IMR-90 (cell line): ENCODE data around the gene VWA8. TPM values are rescaled to one million over a fixed set of nuclear protein-coding genes. Genes with fewer than 3 reads are reported as not detected.

ENCODE experiments used
- ATAC-seq: fragments of 200-7000 bp; cut with Tn5 transposase; 2 replicates; pipeline ENCODE4 v1.9.1; 2020; ENCODE audit warnings: low read depth, mild to moderate bottlenecking, moderate library complexity
- BruUV-seq: library from RNA; stranded (reverse); fragments of 400-500 nt; replicated peaks from 2 replicates; lab custom pipeline; 2021; lab: Mats Ljungman, UMichigan
- CTCF ChIA-PET: fragments of 300-600 bp; formaldehyde crosslinking; extraction: SDS; loops from one replicate; lab custom pipeline; 2021; ENCODE audit warnings: antibody characterized with exemption; lab: Yijun Ruan, JAX
- POLR2A ChIA-PET: fragments of 300-600 bp; sonication (Branson Sonifier 250); formaldehyde crosslinking; loops from one replicate; lab custom pipeline; 2022; ENCODE audit warnings: antibody characterized with exemption; ENCODE audit not compliant: unreplicated experiment; lab: Charles Lee
- DNase-seq: peaks from one replicate; pipeline ENCODE4 v3.0.0; 2013
- H2AFZ ChIP-seq: replicated peaks from 2 replicates; pipeline ENCODE3; 2013; ENCODE audit warnings: low read length, mild to moderate bottlenecking; ENCODE audit not compliant: poor library complexity
- H2AK5ac ChIP-seq: 2 replicates; pipeline ENCODE4 v1.6.1; 2013; ENCODE audit warnings: low read depth, low read length, inconsistent platforms
- H2AK9ac ChIP-seq: replicated peaks from 2 replicates; pipeline ENCODE3; 2013; ENCODE audit warnings: mild to moderate bottlenecking, low read depth, low read length, moderate library complexity; ENCODE audit not compliant: poor library complexity
- H2BK120ac ChIP-seq: 2 replicates; pipeline ENCODE4 v1.6.1; 2013; ENCODE audit warnings: low read depth, low read length, inconsistent platforms
- H2BK15ac ChIP-seq: 3 replicates; pipeline ENCODE4 v1.6.1; 2013; ENCODE audit warnings: low read depth, low read length, inconsistent platforms
- H2BK20ac ChIP-seq: 2 replicates; pipeline ENCODE4 v1.6.1; 2013; ENCODE audit warnings: low read depth, mild to moderate bottlenecking, inconsistent platforms, low read length, moderate library complexity
- H2BK5ac ChIP-seq: 2 replicates; pipeline ENCODE4 v1.6.1; 2013; ENCODE audit warnings: mild to moderate bottlenecking, low read depth, low read length, inconsistent platforms; ENCODE audit not compliant: poor library complexity, severe bottlenecking
- H3K14ac ChIP-seq: replicated peaks from 2 replicates; pipeline ENCODE4 v1.6.1; 2013; ENCODE audit warnings: low read depth, low read length, inconsistent platforms
- H3K18ac ChIP-seq: 2 replicates; pipeline ENCODE4 v1.6.1; 2013; ENCODE audit warnings: low read depth, low read length, control low read depth
- H3K23ac ChIP-seq: 2 replicates; pipeline ENCODE4 v1.6.1; 2013; ENCODE audit warnings: low read depth, low read length, inconsistent platforms
- H3K27ac ChIP-seq: 2 replicates; pipeline ENCODE4 v1.5.1; 2013; ENCODE audit warnings: mild to moderate bottlenecking, control low read depth, low read length; ENCODE audit not compliant: insufficient read depth
- H3K27me3 ChIP-seq: 2 replicates; pipeline ENCODE4 v1.6.1; 2013; ENCODE audit warnings: low read length; ENCODE audit not compliant: control insufficient read depth, insufficient read depth
- H3K36me3 ChIP-seq: 2 replicates; pipeline ENCODE4 v1.6.1; 2013; ENCODE audit warnings: low read length, mixed read lengths; ENCODE audit not compliant: control insufficient read depth, insufficient read depth
- H3K4ac ChIP-seq: 2 replicates; pipeline ENCODE4 v1.6.1; 2013; ENCODE audit warnings: low read depth, low read length, inconsistent platforms
- H3K4me1 ChIP-seq: 2 replicates; pipeline ENCODE4 v1.6.1; 2013; ENCODE audit warnings: low read length, mixed read lengths; ENCODE audit not compliant: control insufficient read depth, insufficient read depth
- H3K4me2 ChIP-seq: 2 replicates; pipeline ENCODE4 v1.6.1; 2013; ENCODE audit warnings: low read depth, mild to moderate bottlenecking, control low read depth, low read length, moderate library complexity
- H3K4me3 ChIP-seq: 2 replicates; pipeline ENCODE4 v1.5.1; 2013; ENCODE audit warnings: low read depth, mild to moderate bottlenecking, control low read depth, low read length, moderate library complexity; ENCODE audit not compliant: insufficient read depth
- H3K56ac ChIP-seq: 2 replicates; pipeline ENCODE4 v1.6.1; 2013; ENCODE audit warnings: low read length, inconsistent platforms; ENCODE audit not compliant: insufficient read depth; ENCODE audit errors: extremely low read depth
- H3K79me1 ChIP-seq, 2 experiments: 2 replicates each; pipeline ENCODE4 v1.6.1; 2013; ENCODE audit warnings: low read length in 2 of 2, inconsistent platforms in 1 of 2, low read depth in 1 of 2
- H3K9ac ChIP-seq: 2 replicates; pipeline ENCODE4 v1.6.1; 2013; ENCODE audit warnings: low read depth, low read length, control low read depth
- H3K9me1 ChIP-seq: 2 replicates; pipeline ENCODE4 v1.6.1; 2013; ENCODE audit warnings: low read length, inconsistent platforms; ENCODE audit not compliant: insufficient read depth
- H3K9me3 ChIP-seq: 2 replicates; pipeline ENCODE4 v1.6.1; 2013; ENCODE audit warnings: low read length; ENCODE audit not compliant: control insufficient read depth, insufficient read depth
- H4K20me1 ChIP-seq: 2 replicates; pipeline ENCODE4 v1.6.1; 2013; ENCODE audit warnings: low read length, inconsistent platforms; ENCODE audit not compliant: insufficient read depth
- H4K5ac ChIP-seq: 2 replicates; pipeline ENCODE4 v1.6.1; 2013; ENCODE audit warnings: mild to moderate bottlenecking, low read depth, low read length, control low read depth
- H4K8ac ChIP-seq, 2 experiments: 2 replicates each; pipeline ENCODE4 v1.6.1; 2013; ENCODE audit warnings: low read depth in 2 of 2, low read length in 2 of 2, control low read depth in 1 of 2, inconsistent platforms in 1 of 2
- H4K91ac ChIP-seq: 2 replicates; pipeline ENCODE4 v1.6.1; 2013; ENCODE audit warnings: low read depth, low read length, inconsistent platforms; ENCODE audit not compliant: insufficient read depth
- CEBPB ChIP-seq: IDR thresholded peaks from 2 replicates; pipeline ENCODE4 v1.6.1; 2012; ENCODE audit warnings: low read depth, low read length, improper control_type of control experiment
- MAFK ChIP-seq: IDR thresholded peaks from 2 replicates; pipeline ENCODE4 v1.6.1; 2012; ENCODE audit warnings: low read depth, low read length, improper control_type of control experiment
- MXI1 ChIP-seq: IDR thresholded peaks from 2 replicates; pipeline ENCODE4 v1.6.1; 2012; ENCODE audit warnings: low read depth, mild to moderate bottlenecking, low read length, moderate library complexity, borderline replicate concordance
- NFE2L2 ChIP-seq: fragments of 150-350 bp; IDR thresholded peaks from 2 replicates; pipeline ENCODE4 v1.6.1; 2016; ENCODE audit warnings: low read depth, mild to moderate bottlenecking, low read length
- POLR2A ChIP-seq: IDR thresholded peaks from 2 replicates; pipeline ENCODE4 v1.6.1; 2012; ENCODE audit warnings: mild to moderate bottlenecking, low read depth, low read length
- RAD21 ChIP-seq: IDR thresholded peaks from 2 replicates; pipeline ENCODE4 v1.6.1; 2012; ENCODE audit warnings: low read length, improper control_type of control experiment
- RCOR1 ChIP-seq: IDR thresholded peaks from 2 replicates; pipeline ENCODE4 v1.6.1; 2012; ENCODE audit warnings: mild to moderate bottlenecking, low read length, improper control_type of control experiment; ENCODE audit not compliant: insufficient replicate concordance
- RFX5 ChIP-seq: IDR thresholded peaks from 2 replicates; pipeline ENCODE4 v1.8.0; 2012; ENCODE audit warnings: low read depth, mild to moderate bottlenecking, low read length, moderate library complexity
- WGBS, 2 experiments: methylation state at CpG; one replicate each; pipeline versions ENCODE4 v1.1.5 to v1.1.7; 2013; ENCODE audit warnings: missing lambda C conversion rate in 2 of 2; ENCODE audit not compliant: insufficient read length in 1 of 2; ENCODE audit errors: extremely low coverage in 2 of 2; 5-methylcytosine and 5-hydroxymethylcytosine counted together
- dilution Hi-C: fragments of 300-500 bp; cut with HindIII; formaldehyde crosslinking; loops from one replicate; pipeline ENCODE4 v1.14.3; 2018; ENCODE audit warnings: low sequenced_read_pairs; ENCODE audit not compliant: unreplicated experiment
- in situ Hi-C: fragments of 300-500 bp; cut with MboI; formaldehyde crosslinking; loops from 3 replicates; pipeline ENCODE4 v1.14.3; 2019; ENCODE audit warnings: low sequenced_read_pairs, inconsistent platforms, mixed read lengths
- intact Hi-C: fragments of 100-400 bp; cut with micrococcal nuclease; formaldehyde crosslinking; loops from 2 replicates; pipeline ENCODE4 v1.10.0; 2022
- polyA plus RNA-seq, 3 experiments: library from polyadenylated mRNA; depleted of rRNA; stranded (reverse); fragments of >200 nt; gene quantifications; 2 replicates each; pipeline ENCODE4 v1.2.3, GENCODE V29; 2012; ENCODE audit warnings: low replicate concordance in 1 of 3
- total RNA-seq: library from RNA; depleted of rRNA; stranded (reverse); fragments of >200 nt; gene quantifications from 2 replicates; pipeline ENCODE4 v1.2.3, GENCODE V29; 2012
- TF ChIP-seq, protein P1 (sequence below): fragments of 150-350 bp; IDR thresholded peaks from 2 replicates; pipeline ENCODE4 v1.6.1; 2016; ENCODE audit warnings: low read depth, mild to moderate bottlenecking, low read length, moderate library complexity, borderline replicate concordance

VWA8 gene
- total and polyA plus RNA-seq, 2 of the 4 experiments (the other 2 are of a cell fraction), result 5.9 to 18.3 TPM

DNA sequence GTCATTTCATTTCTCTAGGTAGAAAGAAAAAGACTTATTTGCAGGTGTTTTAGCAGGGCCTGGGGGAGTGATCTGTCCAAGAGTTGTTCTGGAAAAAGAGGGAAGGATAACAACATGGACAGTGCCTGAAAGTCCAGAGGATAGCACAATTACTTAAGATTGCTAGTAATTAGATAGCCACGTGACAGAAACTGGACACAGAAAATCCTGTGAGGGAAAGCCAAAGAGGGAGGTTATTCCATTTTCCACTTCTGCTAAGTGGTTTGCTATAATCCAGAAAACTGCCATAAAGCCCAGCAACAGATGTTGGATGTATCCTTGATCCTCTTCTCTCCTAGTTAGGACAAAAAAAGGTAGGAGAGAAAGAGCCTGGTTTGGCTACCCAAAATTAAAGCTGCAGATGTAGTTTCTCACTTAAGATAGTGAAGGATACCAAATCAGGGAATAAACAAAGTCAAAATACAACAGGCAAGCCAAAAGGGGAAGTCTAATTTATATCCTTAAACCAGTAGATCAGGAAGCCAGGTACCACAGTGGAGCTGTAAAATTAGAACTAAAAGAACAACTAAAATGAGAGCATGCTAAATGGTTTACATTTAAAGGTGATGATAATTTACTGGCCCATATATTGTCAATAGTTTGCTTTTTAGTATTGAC is 140.2 kb downstream of the VWA8 start:
- Histone ChIP-seq H3K56ac (no peak overlapping the region), H4K5ac (no peak overlapping the region), H3K4me3 (no peak overlapping the region), H3K4ac (no peak overlapping the region), H3K36me3 (no peaks in the 10 kb centered on the region), H3K27me3 (no peaks in the 10 kb centered on the region), H3K14ac (no peak overlapping the region), H3K4me2 (no peak overlapping the region), H3K79me1 (no peaks in the 10 kb centered on the region), H2AFZ (no peak overlapping the region), H4K8ac (no peak overlapping the region), H3K27ac (no peak overlapping the region), H3K4me1 (peaks cover under 1% of the 10 kb centered on the region), H4K20me1 (no peaks in the 10 kb centered on the region), H3K9ac (no peak overlapping the region), H2AK9ac (no peak overlapping the region), H3K23ac (no peak overlapping the region), H3K9me3 (no peaks in the 10 kb centered on the region), H3K9me1 (no peaks in the 10 kb centered on the region), H4K91ac (no peak overlapping the region), H2AK5ac (no peak overlapping the region), H2BK5ac (no peak overlapping the region), H2BK20ac (no peak overlapping the region), H2BK15ac (no peak overlapping the region), H2BK120ac (no peak overlapping the region), H3K18ac (no peak overlapping the region)
- CTCF ChIA-PET, result interaction anchor here (0.6 kb wide), 1 partner anchor 128 kb away, joined by 3 read pairs; no protein-coding TSS in a partner anchor
- BruUV-seq, result no TSS peak
- no CpG with 5 or more reads among the region's 1 CpG for WGBS, 2 experiments
- intact Hi-C loops (no loop called here), in situ Hi-C loops (no loop called here), dilution Hi-C loops (no loop called here)
- ATAC-seq, result no peak
- TF ChIP-seq POLR2A, result no peak
- no peak for TF ChIP-seq NFE2L2
- TF ChIP-seq RAD21, result no peak
- no peak for TF ChIP-seq RCOR1
- TF ChIP-seq, protein P1, sequence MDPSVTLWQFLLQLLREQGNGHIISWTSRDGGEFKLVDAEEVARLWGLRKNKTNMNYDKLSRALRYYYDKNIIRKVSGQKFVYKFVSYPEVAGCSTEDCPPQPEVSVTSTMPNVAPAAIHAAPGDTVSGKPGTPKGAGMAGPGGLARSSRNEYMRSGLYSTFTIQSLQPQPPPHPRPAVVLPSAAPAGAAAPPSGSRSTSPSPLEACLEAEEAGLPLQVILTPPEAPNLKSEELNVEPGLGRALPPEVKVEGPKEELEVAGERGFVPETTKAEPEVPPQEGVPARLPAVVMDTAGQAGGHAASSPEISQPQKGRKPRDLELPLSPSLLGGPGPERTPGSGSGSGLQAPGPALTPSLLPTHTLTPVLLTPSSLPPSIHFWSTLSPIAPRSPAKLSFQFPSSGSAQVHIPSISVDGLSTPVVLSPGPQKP, result no peak
- no peak for TF ChIP-seq CEBPB
- no peak for TF ChIP-seq MXI1
- TF ChIP-seq RFX5, result no peak
- TF ChIP-seq MAFK, result no peak
- no peak for DNase-seq
- POLR2A ChIA-PET, result no interaction called here
